GM19463 (cell line): Measurements from ENCODE around the gene KEL.
"Not testable (repeated sequence)": the region's sequence is repeated elsewhere in the genome, so short reads cannot be mapped to it uniquely, and the experiment has no call there.

Source experiments
- ATAC-seq: cut with Tn5 transposase; IDR thresholded peaks from one replicate; pipeline ENCODE4 v1.9.1; 2021; ENCODE audit warnings: mild to moderate bottlenecking, moderate library complexity; ENCODE audit not compliant: unreplicated experiment

The KEL gene, protein sequence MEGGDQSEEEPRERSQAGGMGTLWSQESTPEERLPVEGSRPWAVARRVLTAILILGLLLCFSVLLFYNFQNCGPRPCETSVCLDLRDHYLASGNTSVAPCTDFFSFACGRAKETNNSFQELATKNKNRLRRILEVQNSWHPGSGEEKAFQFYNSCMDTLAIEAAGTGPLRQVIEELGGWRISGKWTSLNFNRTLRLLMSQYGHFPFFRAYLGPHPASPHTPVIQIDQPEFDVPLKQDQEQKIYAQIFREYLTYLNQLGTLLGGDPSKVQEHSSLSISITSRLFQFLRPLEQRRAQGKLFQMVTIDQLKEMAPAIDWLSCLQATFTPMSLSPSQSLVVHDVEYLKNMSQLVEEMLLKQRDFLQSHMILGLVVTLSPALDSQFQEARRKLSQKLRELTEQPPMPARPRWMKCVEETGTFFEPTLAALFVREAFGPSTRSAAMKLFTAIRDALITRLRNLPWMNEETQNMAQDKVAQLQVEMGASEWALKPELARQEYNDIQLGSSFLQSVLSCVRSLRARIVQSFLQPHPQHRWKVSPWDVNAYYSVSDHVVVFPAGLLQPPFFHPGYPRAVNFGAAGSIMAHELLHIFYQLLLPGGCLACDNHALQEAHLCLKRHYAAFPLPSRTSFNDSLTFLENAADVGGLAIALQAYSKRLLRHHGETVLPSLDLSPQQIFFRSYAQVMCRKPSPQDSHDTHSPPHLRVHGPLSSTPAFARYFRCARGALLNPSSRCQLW

DNA sequence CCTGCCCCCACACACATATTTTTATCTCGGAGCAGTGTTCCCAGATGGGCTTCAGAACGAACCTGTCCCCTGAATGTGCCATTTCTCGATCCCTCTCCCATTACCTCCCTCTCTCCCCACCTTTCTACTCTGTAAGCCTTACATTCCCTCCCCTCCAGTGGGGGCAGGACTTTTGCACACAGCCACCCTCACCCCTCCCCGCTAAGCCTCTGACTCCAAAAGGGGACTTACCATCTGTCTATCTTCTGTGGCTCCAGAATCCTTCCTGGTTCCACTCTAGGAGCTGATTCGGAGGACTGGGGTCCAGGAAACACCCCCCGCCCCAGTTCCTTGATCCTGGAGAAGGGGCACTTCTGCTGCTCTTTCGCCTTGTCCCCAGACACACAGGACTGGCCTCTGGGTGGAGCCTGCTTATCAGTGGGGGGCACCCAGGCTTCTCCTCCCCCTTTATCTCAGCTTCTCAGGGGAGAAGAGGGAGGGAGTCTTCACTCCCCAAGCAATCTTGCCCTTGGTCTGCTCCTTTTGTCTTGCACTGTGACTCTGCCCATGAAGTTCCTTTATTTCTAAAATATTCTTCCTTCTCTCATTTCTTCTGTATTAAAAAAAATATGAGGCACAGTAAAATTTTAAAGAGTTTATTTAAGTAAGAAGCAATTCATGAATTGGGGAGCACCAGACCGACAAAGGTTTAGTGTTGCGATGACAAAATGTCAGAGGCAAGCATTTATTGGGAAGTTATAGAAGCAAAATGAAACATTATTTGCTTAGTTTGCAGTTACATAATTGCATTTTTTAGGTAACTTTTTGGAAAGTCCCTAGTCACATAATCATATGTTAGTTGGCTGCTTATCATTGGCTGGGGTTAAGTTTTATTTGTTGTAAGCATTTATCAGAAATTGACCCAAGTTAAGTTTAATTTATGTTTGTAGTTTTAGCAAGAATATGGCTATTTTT lies at the start of gene KEL:
Gene KEL, minus strand, starts transcription at position 391 of the 954 bp plus-strand sequence. Its CDS starts 157 bp downstream, at position 234.
- ATAC-seq: no peak

- peak; percentile 94 for ATAC-seq
These were observed 46.1 kb upstream of the KEL start for GRCh38 chr7:143008007-143008901.

- no peak for ATAC-seq
These were observed 43.6 kb upstream of the KEL start for GRCh38 chr7:143005632-143006260.

DNA sequence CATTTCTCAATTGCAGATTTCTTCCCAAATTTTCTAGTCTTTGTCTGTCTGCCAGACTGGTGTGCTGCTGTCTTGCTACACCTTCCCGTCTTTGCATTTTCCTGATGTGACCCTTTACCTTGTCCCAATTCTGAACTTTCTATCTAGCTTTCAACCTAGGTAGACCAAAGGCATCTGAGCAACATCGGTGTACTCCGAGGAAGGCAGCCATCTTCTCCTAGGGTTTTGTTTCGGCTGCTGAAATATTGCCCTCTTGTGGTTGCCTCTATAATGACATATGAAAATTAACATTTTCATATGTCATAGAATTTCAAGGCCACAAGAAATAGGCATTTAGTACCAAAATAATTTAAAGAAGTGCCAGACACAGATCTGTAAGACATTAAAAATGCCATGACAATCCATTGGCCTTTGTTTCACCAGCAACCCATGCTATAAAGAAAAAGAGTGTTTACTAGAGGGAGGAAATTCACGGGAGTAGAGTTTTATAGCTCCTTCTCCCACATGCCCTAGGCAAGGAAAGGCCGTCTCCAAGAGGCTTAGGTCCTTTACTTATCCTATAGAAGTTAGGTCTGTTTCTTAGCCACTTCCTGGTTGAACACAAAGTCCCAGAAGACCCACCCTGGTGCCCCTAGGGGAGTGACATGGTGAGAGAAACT lies 41.4 kb upstream of the KEL start:
- no peak for ATAC-seq

GRCh38 chr7:143002898-143003297 lies 40.7 kb upstream of the KEL start:
- ATAC-seq: no peak

DNA sequence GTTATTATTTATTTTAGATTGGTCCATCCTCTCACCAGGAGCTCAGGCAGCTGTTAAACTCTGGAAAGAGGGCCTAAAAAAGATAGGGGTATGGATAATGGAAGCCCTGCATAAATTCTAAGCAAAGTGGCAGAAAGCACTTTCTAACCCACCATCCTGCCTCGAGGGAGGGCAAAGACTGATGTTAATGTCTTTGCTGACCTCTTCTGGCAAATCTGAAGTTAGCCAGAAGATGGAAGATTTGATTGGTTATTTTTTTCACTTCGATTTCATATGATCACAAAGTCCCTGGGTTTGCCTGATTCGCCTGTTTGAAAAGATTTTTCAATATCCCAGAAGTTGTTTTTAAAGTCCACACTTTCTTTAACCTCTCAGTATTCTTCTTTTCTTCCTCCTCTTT lies 39.9 kb upstream of the KEL start:
- ATAC-seq: no peak

- ATAC-seq: no peak
These were observed 38.5 kb upstream of the KEL start for GRCh38 chr7:143000648-143001047.

DNA sequence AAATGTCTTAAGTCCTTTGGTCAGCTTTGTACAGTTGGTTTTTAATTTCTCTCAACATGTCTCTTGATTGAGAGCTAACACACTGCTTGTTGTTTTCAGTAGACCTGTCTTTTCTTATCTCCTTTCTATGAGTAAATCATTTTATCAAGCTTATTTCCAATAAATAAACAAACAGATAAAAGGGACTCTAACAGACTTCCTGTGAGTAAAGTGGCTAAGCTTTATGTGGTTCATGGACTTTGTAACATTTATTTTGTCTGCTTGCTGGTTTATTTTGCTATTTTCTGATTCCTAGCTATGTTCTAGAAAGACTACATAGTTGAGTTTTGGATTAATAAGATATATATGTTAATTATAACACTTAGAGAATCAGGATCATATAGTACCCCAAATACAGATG lies 37.6 kb upstream of the KEL start:
- ATAC-seq: no peak

DNA sequence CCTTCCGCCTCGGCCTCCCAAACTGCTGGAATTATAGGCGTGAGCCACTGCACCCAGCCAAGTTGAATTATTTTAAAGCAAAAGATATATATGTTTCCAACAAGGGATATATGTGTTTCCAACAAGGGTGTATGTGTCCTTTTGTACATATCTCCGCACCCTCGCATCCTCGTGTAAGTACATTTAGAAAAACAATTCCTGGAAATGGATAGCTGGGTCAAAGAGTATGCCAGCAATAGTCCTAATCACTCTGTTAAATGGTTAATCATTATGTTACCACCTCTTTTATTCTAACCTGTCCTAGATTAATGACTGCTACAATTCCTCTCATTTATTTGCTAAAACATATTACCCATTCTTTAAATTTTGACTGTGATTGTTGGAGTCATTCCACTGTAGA lies 36.8 kb upstream of the KEL start:
- no peak for ATAC-seq

DNA sequence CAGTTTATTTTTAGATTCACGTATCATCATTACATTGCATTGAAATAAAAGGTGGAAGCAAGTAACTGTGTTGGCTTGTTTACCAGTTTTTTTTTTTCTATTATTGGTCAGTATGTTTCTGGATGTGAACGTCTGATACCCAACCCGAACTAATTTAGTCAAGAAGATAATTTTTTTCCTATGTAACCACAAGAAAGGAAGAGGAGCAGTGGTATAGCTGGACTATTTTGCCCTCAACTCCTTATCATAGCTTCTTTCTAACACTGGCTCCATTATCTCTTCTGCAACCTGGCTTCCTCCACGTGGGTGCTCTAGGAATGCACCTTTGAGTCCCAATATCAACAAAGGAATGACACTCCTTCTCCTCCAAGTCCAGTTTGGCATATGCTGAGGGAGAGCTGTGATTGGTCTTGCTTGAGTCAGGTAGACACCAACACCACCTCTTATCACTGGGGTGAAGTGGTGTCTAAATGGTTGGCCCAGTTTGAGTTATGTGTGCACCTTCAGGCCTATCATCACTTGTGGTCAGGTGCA lies 35.4 kb upstream of the KEL start:
- no peak for ATAC-seq

DNA sequence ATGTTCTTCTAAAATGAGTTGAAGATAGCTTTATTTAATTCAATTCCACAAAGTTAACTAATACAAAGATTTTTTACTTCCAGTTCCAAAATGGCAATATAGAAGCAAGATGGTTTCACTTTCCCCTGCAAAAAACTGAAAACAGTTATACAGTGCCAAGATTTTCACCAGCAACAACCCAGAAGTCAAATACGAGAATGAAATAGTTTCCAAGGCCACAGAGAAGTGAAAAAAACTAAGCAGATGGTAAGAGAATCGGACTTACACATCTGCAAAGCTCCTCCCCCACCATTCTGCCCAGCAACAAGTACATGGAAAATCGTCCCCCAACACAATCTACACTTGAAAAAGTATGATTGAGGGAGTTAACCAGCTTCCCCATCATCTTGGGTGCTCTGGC lies 30.3 kb upstream of the KEL start:
- peak; percentile 48 for ATAC-seq

DNA sequence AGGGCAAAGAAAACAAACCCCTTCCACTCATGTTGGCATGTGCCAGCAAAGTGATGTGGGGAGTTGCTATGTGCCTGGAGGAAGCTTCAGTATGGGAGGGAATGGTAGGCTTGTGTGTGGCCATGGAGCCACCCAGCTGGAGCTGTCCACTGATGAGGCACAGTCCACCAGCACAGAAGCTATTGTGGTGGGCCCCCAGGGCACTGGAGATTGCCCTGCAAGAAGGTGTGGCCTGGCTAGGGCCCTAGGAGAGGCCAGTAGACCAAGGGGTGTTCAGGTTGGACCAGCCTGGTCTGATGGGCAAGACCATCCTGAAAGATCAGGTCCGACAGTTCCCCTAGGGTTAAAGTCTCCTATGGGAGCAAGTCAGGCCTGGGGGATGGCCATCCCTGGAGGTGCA lies 22.1 kb upstream of the KEL start:
- no peak for ATAC-seq

DNA sequence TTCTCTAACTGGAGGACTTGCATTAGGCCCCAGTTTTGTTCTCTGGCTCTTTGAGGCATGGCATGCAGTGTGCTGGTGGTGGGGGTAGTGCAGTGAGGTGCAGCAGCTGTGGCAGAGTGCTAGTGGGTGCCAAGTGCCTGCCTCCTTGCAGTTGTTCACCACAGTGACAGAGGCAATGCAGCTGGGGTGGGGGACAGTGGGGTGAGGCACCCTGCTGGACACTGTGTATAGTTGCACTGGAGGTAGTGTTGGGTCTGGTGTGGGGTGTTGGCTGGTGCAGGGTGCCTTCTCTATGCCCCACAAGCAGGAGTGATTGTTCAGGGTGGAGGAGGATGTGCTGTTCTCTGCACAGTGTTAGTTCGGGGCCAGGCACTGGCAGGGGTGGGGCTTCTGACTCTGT lies 21.7 kb upstream of the KEL start:
- ATAC-seq: no peak

GRCh38 chr7:142978402-142978801 lies 16.2 kb upstream of the KEL start:
- not testable (repeated sequence) for ATAC-seq

- no peak for ATAC-seq
These were observed 12.5 kb upstream of the KEL start for GRCh38 chr7:142974626-142975025.

DNA sequence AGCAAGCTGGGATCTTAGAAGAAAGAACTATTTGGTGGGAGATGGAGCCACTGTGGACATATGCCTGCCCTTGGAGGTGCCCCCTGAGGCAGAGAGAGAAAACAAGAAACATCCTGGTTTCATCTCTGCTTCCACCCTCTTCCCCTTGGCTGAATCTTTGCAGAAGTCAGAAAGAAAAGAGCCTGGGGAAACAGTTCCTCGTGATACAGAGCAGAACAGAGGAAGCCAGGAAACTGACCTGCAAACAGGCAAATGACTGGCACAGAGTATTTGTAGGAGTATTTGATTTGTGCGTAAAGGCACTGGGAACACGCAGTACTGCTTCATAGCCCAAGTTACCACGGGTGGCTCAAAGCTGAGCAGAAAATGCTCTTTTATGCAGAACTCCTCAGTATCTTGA lies 7.0 kb upstream of the KEL start:
- no peak for ATAC-seq

- ATAC-seq: no peak
These were observed 6.1 kb upstream of the KEL start for GRCh38 chr7:142968229-142968628.

DNA sequence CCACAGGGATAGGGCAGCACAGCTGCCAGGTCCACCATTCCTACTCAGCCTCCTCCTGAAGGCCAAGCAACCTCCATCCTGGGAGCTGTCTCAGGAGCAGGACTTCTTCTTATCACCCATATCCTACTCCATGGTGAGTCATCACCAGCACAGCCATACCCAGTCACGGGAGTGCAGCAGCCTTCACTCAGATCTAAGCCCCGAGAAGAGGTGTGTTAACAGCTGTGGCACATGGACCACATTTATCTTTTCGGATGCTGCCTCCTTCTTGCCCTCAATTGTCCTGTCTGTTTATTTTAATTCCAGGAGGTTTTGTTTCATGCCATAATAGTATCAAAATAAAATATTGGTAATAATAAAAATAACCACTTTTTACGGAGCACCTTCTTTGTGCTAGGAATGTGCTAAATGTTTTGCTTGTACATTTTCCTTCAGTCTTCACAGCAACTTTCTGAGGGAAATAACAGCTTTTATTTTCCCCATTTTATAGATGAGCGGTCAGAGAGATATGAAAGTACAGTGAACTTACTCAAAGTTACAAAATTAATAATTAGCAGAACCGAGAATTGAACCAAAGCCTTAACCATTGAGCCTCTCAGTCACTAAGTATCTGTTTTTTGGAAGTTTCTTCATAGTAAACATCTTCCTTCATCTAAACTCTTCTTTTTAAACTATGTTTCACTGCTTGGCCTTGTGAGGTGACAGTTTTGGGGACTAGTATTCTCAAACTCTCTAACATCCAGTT lies 2.5 kb upstream of the KEL start:
- ATAC-seq: no peak
